NCI-H460 (cell line): ENCODE measurements around the gene RPL39L. TPM values are rescaled to one million over a fixed set of nuclear protein-coding genes. Genes with fewer than 3 reads are reported as not detected.

Experiments used
- DNase-seq: peaks from one replicate; pipeline ENCODE4 v3.0.0-alpha.2; 2016; ENCODE audit warnings: low read depth; ENCODE audit errors: extremely low read depth
- total RNA-seq: library from RNA; depleted of rRNA; stranded (reverse); fragments of >200 nt; shearing (Covaris generic); gene quantifications from 2 replicates; pipeline ENCODE4 v1.2.3, GENCODE V29; 2014

Gene RPL39L
- total RNA-seq, 1 experiment from 2014 or later: 62.6 TPM

DNA sequence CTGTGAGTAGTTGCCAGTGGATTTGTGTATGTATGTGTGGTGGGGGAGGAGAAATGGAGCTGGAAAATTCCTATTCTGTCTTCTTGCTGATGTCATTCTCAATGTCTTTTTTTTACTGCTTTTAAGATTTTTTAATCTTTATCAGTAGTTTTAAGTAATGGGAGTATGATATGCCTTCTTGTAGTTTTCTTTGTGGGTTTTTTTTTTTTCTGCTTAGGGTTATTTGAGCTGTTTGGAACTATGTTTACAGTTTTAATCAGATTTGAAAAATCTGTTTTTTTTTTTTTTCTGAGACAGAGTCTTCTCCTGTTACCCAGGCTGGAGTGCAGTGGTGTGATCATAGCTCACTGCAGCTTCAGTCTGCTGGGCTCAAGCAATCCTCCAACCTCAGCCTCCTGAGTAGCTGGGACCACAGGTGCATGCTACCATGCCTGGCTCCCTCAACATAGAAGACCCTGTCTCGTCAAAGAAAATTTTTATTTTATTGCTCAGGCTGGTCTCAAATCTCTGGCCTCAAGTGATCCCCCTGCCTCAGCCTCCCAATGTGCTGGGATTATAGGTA lies 37.1 kb downstream of the RPL39L start:
- DNase-seq: no peak

DNA sequence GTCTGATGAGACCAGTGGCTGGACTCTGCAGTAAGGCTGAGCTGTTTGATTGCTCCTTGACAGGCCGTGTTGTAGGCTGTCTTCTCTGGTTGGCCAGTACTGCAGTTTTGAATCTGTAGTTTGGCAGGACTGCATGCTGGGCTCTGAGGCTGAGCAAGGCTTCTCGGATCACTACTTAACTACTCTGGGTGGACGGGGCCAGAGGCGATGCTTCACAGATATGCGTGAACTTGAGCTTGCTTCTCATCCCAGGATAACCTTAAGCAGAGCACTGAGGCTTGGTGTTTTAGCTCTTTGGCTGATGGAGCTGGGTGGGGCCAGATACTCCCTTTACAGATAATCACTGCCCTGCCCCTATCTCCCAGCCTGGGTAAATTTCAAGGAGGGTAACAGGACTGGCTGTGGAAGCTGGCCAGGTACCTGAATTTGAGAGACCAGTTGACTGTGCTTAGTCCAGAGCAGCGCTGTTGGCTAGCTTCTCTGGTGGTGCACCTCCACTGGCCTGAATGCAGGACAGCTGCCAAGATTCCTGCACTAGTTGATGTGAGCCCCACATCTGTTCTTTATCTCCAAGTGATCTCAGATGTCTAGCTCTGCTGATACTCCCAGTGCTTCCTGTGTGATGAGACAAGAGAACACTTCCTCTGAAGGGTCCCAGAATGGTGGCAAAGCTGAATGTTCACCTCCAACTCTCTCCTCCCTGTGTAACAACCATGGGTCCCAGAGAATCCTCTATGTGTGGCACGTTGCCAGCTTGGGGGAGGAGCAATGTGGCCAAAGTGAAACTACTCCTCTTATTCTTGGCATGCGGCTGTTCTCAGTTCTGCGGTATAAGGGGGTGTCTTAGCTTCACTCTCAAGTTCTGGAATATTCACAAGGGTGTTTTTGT lies 37.9 kb downstream of the RPL39L start:
- peak; percentile 65 for DNase-seq

DNA sequence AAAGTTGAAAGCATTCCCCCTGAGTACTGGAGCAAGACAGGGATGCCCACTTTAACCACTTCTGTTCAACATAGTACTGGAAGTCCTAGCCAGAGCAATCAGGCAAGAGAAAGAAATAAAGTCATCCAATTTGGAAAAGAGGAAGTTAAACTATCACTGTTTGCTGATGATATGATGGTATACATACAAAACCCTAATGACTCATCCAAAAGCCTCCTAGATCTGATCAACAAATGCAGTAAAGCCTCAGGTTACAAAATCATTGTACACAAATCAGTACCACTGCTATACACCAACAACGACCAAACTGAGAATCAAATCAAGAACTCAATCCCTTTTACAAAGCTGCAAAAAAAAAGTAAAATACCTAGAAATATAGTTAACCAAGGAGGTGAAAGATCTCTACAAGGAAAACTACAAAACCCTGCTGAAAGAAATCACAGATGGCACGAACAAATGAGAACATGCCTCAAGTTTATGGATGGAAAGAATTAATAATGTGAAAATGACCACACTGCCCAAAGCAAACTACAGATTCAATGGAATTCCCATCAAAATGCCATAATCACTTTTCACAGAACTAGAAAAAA lies 40.3 kb downstream of the RPL39L start:
- no peak for DNase-seq

- no peak for DNase-seq
These were observed 46.0 kb downstream of the RPL39L start for GRCh38 chr3:187093320-187093719.

DNA sequence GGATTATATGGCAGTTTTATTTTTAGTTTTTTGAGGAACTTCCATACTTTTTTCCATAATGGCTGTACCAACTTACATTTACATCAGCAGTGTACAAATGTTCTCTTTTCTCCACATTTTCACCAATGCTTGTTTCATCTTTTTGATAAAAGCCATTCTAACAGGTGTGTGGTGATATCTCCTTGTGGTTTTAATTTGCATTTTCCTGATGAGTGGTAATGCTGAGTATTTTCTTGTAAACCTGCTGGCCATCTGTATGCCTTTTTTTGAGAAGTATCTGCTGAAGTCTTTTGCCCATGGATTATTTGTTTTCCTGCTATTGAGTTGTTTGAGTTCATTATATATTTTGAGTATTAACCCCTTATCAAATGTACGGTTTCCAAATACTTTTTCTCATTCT lies 50.6 kb downstream of the RPL39L start:
- DNase-seq: no peak

DNA sequence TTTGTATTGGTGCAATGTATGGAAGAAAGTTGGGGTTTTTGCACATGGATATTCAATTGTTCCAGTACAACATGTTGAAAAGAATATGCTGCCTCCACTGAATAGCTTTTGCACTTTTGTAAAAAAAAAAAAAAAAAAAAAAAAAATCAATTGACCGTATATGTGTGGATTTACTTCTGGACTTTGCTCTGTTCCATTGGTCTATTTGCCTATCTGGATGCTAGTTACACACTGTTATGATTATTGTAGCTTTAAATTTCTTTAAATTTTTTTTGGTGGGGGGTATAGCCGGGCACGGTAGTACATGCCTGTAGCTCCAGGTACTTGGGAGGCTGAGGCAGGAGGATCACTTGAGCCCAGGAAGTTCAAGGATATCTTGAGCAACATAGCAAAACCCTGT lies 52.5 kb downstream of the RPL39L start:
- DNase-seq: no peak

DNA sequence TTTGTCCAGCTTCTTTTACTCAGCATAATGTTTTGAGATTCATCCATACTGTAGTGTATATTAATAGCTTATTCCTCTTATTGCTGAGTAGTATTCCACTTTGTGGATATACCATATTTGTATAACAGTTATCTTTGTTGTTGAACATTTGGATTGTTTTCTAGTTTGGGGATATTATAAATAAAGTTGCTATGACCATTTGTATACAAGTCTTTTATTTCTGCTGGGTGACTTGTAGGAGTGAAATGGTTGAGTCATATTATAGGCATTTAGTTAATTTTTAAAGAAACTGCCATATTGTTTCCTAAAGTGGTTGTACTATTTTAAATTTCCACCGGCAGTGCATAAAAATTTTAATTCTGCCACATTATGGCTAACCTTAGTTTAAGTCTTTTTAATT lies 53.4 kb downstream of the RPL39L start:
- no peak for DNase-seq

DNA sequence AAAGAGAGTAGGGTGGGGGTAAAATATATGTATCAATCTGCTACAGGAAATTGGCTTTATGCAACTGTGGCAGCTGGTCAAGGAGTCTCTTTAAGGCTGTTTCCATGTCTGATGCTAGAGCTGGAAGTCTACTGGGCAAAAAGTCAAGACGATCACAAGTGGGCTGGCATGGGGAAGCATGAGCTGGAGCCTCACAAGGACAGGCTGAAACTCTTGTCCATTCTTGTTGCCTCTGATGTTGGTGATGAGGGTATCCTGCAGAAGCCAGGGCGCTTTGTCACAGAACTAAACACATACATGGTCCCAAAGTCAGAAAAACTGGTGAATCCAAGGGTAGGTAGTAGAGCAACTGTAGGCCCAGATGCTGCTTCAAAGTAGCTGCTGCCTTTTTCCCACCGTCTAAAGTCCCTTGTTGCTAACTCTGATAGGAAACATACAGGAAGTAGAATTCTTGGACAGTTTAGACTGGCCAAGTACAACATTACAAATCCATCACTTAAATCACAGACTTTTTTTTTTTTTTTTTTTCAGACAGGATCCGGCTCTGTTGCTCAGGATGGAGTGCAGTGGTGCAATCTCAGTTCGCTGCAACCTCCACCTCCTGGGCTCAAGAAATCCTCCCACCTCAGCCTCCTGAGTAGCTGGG lies 54.2 kb downstream of the RPL39L start:
- no peak for DNase-seq

DNA sequence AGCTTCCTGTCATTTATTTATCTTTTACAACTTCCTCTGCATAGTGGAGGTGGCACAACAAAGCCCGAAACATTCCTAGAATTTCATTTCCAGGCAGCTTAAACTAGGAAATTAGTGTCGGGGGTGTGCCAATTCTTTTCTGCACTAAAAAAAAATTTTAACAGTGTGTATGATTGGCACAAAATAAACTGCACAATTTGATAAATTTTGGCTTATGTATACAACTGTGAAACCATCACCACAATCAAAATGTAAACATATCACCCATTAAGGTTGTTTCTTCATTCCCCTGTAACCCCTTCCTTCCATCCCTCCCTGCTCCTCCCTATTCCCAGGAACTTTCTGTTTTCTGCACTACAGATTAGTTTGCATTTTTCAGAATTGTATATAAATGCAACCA lies 54.7 kb downstream of the RPL39L start:
- no peak for DNase-seq

DNA sequence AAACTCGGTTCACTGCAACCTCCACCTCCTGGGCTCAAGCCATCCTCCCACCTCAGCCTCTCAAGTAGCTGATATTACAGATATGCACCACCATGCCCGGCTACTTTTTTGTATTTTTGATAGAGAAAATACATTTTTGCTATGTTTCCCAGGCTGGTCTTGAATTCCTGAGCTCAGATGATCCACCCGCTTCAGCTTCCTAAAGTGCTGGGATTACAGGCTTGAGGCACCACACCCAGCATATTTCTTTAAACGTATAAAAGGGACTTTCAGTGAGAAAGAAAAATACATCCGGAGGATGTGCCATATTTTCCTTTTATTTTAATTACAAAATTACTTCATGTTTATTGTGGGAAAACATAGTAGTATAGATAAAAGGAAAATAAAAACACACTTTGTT lies 55.2 kb downstream of the RPL39L start:
- no peak for DNase-seq

- no peak for DNase-seq
These were observed 56.4 kb downstream of the RPL39L start for GRCh38 chr3:187082758-187083375.

- DNase-seq: no peak
These were observed 58.4 kb downstream of the RPL39L start for GRCh38 chr3:187080799-187081450.

DNA sequence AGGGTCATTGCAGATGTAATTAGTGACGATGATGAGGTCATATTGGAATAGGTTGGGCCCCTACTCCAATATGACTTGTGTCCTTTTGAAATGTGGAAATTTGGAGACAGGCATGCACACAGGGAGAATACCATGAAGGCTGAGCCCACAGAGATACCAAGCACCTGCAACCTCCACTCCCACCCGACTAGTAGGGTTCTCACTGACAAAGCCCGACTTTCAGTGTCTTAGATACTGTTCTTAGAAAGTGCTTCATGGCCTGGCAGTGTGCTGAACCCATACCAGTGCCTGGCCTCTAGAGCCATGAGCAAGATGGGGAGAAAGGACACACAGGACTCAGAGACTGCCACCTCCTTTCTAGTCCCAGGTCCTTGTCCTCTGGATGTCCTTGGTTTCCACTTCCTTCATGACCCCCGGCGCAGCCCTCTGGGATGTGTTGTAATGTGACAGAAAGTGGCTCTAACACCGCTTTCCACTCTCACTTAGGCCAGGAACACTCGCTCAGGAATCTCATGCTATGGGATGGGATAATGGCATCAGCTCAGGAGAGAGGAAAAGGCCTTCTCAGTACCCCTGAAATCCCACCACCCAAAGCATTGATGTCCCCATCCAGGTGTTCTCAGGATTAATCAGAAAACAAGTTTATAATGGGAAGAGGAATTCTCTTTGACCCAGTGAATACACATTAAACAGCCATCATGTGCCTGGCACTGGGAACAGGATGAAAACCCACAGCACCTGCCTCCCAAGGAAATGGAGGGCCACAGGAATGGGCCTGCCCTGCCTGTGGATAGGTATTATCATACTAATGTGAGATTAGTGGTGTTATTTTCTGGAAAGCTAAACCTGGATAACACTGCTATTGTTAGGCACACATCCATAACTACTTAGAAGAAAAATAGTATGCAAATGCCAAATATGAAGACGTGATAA lies 59.9 kb downstream of the RPL39L start:
- DNase-seq: no peak

GRCh38 chr3:187077537-187077936 lies 61.8 kb downstream of the RPL39L start:
- DNase-seq: no peak

GRCh38 chr3:187077085-187077484 lies 62.2 kb downstream of the RPL39L start:
- no peak for DNase-seq

- DNase-seq: no peak
These were observed 63.0 kb downstream of the RPL39L start for GRCh38 chr3:187076297-187076696.

DNA sequence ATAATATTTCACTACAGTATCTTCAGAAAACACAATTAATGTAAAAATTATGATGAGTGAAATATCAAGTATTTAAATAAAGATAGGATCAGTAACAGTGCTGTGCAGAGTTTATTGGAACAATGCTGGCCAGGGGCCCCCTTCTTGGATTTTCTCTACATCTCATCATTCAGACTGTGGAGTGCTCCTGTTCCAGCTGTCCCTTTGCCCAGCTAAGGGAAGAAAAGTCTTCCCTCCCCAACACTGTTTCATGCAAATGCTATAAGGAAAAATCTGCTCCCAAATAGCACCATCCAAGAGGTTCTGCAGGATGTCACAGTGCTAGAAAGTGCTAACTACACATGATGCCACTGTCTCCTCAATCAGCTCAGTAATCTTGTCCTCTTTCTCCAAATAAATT lies 64.5 kb downstream of the RPL39L start:
- DNase-seq: no peak

GRCh38 chr3:187073581-187074098 lies 65.7 kb downstream of the RPL39L start:
- DNase-seq: no peak

GRCh38 chr3:187072511-187072910 lies 66.8 kb downstream of the RPL39L start:
- DNase-seq: no peak
